ACC112 (cell line): Measurements from ENCODE around the gene MEGF11.

Experiments
- H2AFZ ChIP-seq: fragments of 200-600 bp; sonication (generic); one replicate; pipeline ENCODE4 v1.6.0; 2017; ENCODE audit warnings: antibody characterized with exemption, low read length; ENCODE audit not compliant: unreplicated experiment
- H3K27ac ChIP-seq: fragments of 200-600 bp; sonication (generic); 2 replicates; pipeline ENCODE4 v1.5.1; 2014; ENCODE audit warnings: low read depth, mild to moderate bottlenecking, antibody characterized with exemption, low read length, moderate library complexity
- H3K27me3 ChIP-seq: fragments of 200-600 bp; sonication (generic); 2 replicates; pipeline ENCODE4 v1.6.1; 2014; ENCODE audit warnings: mild to moderate bottlenecking, antibody characterized with exemption, low read length, moderate library complexity, mixed read lengths; ENCODE audit not compliant: insufficient read depth
- H3K36me3 ChIP-seq: fragments of 200-600 bp; sonication (generic); 2 replicates; pipeline ENCODE4 v1.6.1; 2016; ENCODE audit warnings: mild to moderate bottlenecking, antibody characterized with exemption, low read length, moderate library complexity, mixed read lengths; ENCODE audit not compliant: insufficient read depth
- H3K4me1 ChIP-seq: fragments of 200-600 bp; sonication (generic); one replicate; pipeline ENCODE4 v1.6.1; 2016; ENCODE audit warnings: low read length, mixed read lengths; ENCODE audit not compliant: insufficient read depth, unreplicated experiment, control insufficient read depth
- H3K4me3 ChIP-seq: fragments of 200-600 bp; sonication (generic); 2 replicates; pipeline ENCODE4 v1.5.1; 2014; ENCODE audit warnings: mild to moderate bottlenecking, low read depth, low read length
- H3K79me2 ChIP-seq: fragments of 200-600 bp; sonication (generic); one replicate; pipeline ENCODE4 v1.6.0; 2016; ENCODE audit warnings: low read length; ENCODE audit not compliant: control insufficient read depth, unreplicated experiment, insufficient read depth

The MEGF11 gene

GRCh38 chr15:66071160-66071920 lies 182.2 kb downstream of the MEGF11 start:
- Histone ChIP-seq H3K79me2 (no peaks in the 10 kb centered on the region), H3K4me3 (no peak overlapping the region), H3K27ac (no peak overlapping the region), H3K36me3 (no peaks in the 10 kb centered on the region), H3K27me3 (peaks cover 74% of the 10 kb centered on the region), H2AFZ (no peak overlapping the region), H3K4me1 (no peaks in the 10 kb centered on the region)

- no peaks in the 10 kb centered on the region for H3K79me2 ChIP-seq
- no peak overlapping the region for H3K4me3 ChIP-seq
- no peaks in the 10 kb centered on the region for H3K4me1 ChIP-seq
- peaks cover 74% of the 10 kb centered on the region for H3K27me3 ChIP-seq
- H3K27ac ChIP-seq = no peak overlapping the region
- H3K36me3 ChIP-seq = no peaks in the 10 kb centered on the region
- no peak overlapping the region for H2AFZ ChIP-seq
These were observed 183.2 kb downstream of the MEGF11 start for GRCh38 chr15:66070220-66070934.

- Histone ChIP-seq H3K79me2 (no peaks in the 10 kb centered on the region), H3K36me3 (no peaks in the 10 kb centered on the region), H3K4me1 (no peaks in the 10 kb centered on the region), H3K27me3 (peaks cover 74% of the 10 kb centered on the region), H2AFZ (no peak overlapping the region), H3K27ac (no peak overlapping the region), H3K4me3 (no peak overlapping the region)
These were observed 183.8 kb downstream of the MEGF11 start for GRCh38 chr15:66069751-66070150.

- H3K36me3 ChIP-seq = no peaks in the 10 kb centered on the region
- H3K27me3 ChIP-seq = peaks cover 73% of the 10 kb centered on the region
- H2AFZ ChIP-seq = no peak overlapping the region
- H3K27ac ChIP-seq = no peak overlapping the region
- no peaks in the 10 kb centered on the region for H3K4me1 ChIP-seq
- H3K79me2 ChIP-seq = no peaks in the 10 kb centered on the region
- H3K4me3 ChIP-seq = no peak overlapping the region
These were observed 184.7 kb downstream of the MEGF11 start for GRCh38 chr15:66068801-66069200.

- H3K79me2 ChIP-seq = no peaks in the 10 kb centered on the region
- H3K4me3 ChIP-seq = no peak overlapping the region
- no peaks in the 10 kb centered on the region for H3K36me3 ChIP-seq
- H3K27me3 ChIP-seq = peaks cover 76% of the 10 kb centered on the region
- no peak overlapping the region for H3K27ac ChIP-seq
- H3K4me1 ChIP-seq = no peaks in the 10 kb centered on the region
- H2AFZ ChIP-seq = no peak overlapping the region
These were observed 185.9 kb downstream of the MEGF11 start for GRCh38 chr15:66067687-66068086.

GRCh38 chr15:66066481-66066880 lies 187.1 kb downstream of the MEGF11 start:
- no peak overlapping the region for H3K27ac ChIP-seq
- H2AFZ ChIP-seq = no peak overlapping the region
- H3K4me1 ChIP-seq = no peaks in the 10 kb centered on the region
- peaks cover 80% of the 10 kb centered on the region for H3K27me3 ChIP-seq
- H3K79me2 ChIP-seq = no peaks in the 10 kb centered on the region
- no peaks in the 10 kb centered on the region for H3K36me3 ChIP-seq
- H3K4me3 ChIP-seq = no peak overlapping the region

- no peak overlapping the region for H3K4me3 ChIP-seq
- no peaks in the 10 kb centered on the region for H3K36me3 ChIP-seq
- no peaks in the 10 kb centered on the region for H3K79me2 ChIP-seq
- no peak overlapping the region for H2AFZ ChIP-seq
- no peak overlapping the region for H3K27ac ChIP-seq
- no peaks in the 10 kb centered on the region for H3K4me1 ChIP-seq
- peaks cover 80% of the 10 kb centered on the region for H3K27me3 ChIP-seq
These were observed 187.5 kb downstream of the MEGF11 start for GRCh38 chr15:66066005-66066404.

GRCh38 chr15:66065325-66065724 lies 188.2 kb downstream of the MEGF11 start:
- no peaks in the 10 kb centered on the region for H3K79me2 ChIP-seq
- no peaks in the 10 kb centered on the region for H3K4me1 ChIP-seq
- H3K36me3 ChIP-seq = no peaks in the 10 kb centered on the region
- no peak overlapping the region for H2AFZ ChIP-seq
- no peak overlapping the region for H3K4me3 ChIP-seq
- peaks cover 79% of the 10 kb centered on the region for H3K27me3 ChIP-seq
- H3K27ac ChIP-seq = no peak overlapping the region

- no peaks in the 10 kb centered on the region for H3K4me1 ChIP-seq
- H3K79me2 ChIP-seq = no peaks in the 10 kb centered on the region
- no peak overlapping the region for H3K27ac ChIP-seq
- no peaks in the 10 kb centered on the region for H3K36me3 ChIP-seq
- H3K27me3 ChIP-seq = peaks cover 90% of the 10 kb centered on the region
- H2AFZ ChIP-seq = no peak overlapping the region
- H3K4me3 ChIP-seq = no peak overlapping the region
These were observed 190.4 kb downstream of the MEGF11 start for GRCh38 chr15:66063147-66063546.

- Histone ChIP-seq H3K4me1 (no peaks in the 10 kb centered on the region), H2AFZ (no peak overlapping the region), H3K27ac (no peak overlapping the region), H3K27me3 (peaks cover 94% of the 10 kb centered on the region), H3K4me3 (no peak overlapping the region), H3K36me3 (no peaks in the 10 kb centered on the region), H3K79me2 (no peaks in the 10 kb centered on the region)
These were observed 196.5 kb downstream of the MEGF11 start for GRCh38 chr15:66057089-66057488.

GRCh38 chr15:66053991-66054390 lies 199.6 kb downstream of the MEGF11 start:
- H3K36me3 ChIP-seq = no peaks in the 10 kb centered on the region
- H3K27ac ChIP-seq = no peak overlapping the region
- no peak overlapping the region for H2AFZ ChIP-seq
- H3K4me1 ChIP-seq = no peaks in the 10 kb centered on the region
- H3K27me3 ChIP-seq = peaks cover 91% of the 10 kb centered on the region
- no peaks in the 10 kb centered on the region for H3K79me2 ChIP-seq
- no peak overlapping the region for H3K4me3 ChIP-seq
